DMS53 (cell line): ENCODE results near the gene GAA.
"Not testable (repeated sequence)": the region's sequence is repeated elsewhere in the genome, so short reads cannot be mapped to it uniquely, and the experiment has no call there.

Experiments
- DNase-seq: peaks from one replicate; lab custom pipeline; 2025; lab: John Stamatoyannopoulos, UW

Gene GAA

GRCh38 chr17:80083136-80083661, 18.2 kb upstream of the GAA start:
- no peak for DNase-seq

DNA sequence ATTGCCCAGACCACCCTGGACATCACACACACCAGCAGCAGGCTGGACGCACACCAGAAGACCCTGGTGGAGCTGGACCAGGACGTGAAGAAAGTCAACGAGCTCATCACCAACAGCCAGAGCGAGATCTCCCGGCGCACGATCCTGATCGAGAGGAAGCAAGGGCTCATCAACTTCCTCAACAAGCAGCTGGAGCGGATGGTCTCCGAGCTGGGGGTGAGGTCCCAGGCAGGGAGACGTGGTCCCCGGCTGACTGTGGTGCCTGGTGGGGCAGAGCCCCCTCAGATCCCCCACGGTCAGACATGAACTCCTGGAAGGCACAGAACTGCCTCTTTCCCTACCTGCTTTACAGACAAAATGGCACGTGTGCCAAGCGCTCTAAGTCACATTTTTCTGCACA, 16.6 kb upstream of the GAA start:
- no peak for DNase-seq

DNA sequence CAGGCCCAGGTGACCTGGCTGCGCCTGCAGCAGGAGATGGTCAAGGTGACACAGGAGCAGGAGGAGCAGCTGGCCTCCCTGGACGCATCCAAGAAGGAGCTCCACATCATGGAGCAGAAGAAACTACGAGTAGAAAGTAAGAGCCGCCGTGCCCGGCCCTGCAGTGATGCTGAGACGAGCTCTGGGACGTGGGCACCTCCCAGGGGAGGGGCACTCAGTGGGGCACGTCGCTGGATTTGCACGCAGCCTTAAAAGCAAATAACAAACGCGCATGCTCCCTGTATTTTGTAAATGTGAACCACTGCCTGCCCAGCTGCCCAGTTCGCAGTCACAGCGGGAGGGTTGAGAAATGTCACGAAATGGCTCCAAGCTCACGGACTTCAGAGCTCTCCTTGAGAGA, 15.3 kb upstream of the GAA start:
- DNase-seq, result peak; percentile 92

GRCh38 chr17:80086616-80087015, 14.8 kb upstream of the GAA start:
- DNase-seq, result no peak

DNA sequence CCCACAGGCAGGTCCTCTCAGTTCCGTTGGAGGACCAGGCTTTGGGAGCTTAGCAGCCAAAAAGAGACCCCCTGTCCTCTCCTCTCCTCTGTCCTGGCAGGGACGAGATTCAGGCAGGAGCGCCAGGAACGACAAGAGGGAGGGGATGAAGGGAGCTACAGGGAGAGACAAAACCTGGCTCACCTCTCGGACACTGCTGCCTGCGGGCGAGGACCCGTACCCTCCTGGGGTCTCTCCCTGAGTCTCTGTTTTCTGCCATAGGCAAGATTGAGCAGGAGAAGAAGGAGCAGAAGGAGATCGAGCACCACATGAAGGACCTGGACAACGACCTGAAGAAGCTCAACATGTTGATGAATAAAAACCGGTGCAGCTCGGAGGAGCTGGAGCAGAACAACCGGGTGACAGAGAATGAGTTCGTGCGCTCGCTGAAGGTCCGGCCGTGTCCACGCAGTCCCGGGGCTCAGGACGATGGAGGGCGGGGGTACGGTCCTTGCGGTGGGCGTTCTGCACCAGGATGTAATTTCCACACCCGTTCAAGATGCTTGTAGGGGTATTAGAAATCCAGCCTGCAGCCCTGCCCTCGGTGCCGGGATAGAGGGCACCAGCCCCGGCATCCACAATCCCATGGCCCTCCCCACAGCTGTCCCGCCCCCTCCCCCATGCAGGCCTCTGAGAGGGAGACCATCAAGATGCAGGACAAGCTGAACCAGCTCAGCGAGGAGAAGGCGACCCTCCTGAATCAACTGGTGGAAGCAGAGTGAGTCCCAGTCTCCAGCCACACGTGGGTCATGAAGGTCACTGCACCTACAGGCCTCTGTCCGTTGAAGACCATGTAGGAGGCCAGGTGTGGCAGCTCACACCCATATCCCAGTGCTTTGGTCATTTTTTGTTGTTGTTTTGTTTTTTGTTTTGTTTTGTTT, 13.8 kb upstream of the GAA start:
- no peak for DNase-seq

DNA sequence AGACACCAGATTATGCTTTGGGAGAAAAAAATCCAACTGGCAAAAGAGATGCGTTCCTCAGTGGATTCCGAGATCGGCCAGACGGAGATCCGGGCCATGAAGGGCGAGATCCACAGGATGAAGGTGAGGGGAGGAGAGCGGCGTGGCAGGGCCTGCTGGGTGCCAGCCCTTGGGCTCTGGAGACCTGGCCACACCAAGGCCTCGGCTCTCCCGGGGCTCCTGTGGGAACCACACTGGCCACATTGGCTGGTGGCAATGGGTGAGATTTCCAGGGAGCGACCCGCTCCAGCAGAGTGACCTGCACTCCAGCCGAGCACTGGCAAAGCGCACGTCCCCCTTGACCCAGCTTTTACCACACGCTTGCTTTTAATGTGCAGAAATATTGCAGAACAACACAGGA, 11.6 kb upstream of the GAA start:
- no peak for DNase-seq

DNA sequence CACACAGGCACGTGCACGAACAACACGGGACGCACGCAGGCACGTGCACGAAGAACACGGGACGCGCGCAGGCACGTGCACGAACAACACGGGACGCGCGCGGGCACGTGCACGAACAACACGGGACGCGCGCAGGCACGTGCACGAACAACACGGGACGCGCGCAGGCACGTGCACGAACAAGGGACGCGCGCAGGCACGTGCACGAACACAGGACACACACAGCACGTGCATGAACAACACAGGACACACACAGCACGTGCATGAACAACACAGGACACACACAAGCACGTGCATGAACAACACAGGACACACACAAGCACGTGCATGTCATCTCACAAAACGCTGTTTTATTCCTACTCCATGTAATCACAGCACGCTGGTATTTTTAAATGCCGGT, 11.2 kb upstream of the GAA start:
- not testable (repeated sequence) for DNase-seq

GRCh38 chr17:80091376-80091775, 10.0 kb upstream of the GAA start:
- no peak for DNase-seq

- DNase-seq, result no peak
These were observed 8.4 kb upstream of the GAA start for GRCh38 chr17:80092959-80093358.

DNA sequence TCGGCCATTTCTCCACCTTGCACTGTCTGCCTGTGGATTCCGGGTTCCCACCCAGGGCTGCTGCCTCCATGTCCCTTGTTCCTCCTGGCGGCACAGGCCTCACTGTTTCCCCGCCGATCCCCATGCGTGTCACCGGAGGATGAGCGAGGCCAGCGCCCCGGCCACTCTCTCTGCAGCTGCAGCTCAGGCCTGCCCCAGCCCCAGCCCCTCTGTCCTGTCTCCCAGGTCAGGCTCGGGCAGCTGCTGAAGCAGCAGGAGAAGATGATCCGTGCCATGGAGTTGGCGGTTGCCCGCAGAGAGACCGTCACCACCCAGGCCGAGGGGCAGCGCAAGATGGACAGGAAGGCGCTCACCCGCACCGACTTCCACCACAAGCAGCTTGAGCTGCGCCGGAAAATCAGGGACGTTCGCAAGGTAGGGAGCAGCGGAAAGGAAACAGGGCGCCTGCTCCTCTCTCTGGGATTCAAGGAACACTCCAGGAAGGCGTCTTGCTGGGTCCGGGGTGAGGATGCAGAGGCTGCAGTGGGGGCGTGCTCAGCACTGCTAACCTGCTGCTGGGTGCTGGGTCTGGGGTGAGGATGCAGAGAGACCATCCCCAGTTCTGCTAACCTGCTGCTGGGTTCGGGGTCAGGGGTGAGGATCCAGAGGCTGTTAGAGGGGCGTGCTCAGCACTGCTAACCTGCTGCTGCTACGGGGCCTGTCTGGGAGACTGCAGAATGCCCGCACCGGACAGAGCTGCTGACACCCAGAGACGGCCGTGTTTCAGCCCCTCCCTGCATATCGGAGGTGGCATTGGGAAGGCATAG, 6.1 kb upstream of the GAA start:
- no peak for DNase-seq

- no peak for DNase-seq
These were observed 5.4 kb upstream of the GAA start for GRCh38 chr17:80095844-80096475.

- DNase-seq, result no peak
These were observed 4.8 kb upstream of the GAA start for GRCh38 chr17:80096561-80097021.

DNA sequence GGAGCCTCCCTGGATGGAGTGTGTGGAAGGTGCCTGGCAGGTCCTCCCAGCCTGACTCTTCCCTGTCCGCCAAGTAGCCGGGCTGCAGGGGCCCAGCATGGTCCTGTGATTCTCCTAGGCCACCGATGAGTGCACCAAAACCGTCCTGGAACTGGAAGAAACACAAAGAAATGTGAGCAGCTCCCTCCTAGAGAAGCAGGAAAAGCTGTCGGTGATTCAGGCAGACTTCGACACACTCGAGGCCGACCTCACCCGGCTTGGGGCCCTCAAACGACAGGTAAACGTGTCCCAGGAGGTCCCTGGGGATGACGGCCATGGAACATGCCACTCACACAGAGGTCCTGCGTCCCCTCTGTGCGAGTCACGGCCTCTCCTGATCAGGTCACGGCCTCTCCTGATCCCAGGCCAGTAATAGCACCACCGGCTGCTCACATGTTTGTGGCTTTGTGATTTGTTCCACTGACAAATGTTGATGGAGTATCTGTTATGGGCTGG, 4.2 kb upstream of the GAA start:
- DNase-seq, result no peak

DNA sequence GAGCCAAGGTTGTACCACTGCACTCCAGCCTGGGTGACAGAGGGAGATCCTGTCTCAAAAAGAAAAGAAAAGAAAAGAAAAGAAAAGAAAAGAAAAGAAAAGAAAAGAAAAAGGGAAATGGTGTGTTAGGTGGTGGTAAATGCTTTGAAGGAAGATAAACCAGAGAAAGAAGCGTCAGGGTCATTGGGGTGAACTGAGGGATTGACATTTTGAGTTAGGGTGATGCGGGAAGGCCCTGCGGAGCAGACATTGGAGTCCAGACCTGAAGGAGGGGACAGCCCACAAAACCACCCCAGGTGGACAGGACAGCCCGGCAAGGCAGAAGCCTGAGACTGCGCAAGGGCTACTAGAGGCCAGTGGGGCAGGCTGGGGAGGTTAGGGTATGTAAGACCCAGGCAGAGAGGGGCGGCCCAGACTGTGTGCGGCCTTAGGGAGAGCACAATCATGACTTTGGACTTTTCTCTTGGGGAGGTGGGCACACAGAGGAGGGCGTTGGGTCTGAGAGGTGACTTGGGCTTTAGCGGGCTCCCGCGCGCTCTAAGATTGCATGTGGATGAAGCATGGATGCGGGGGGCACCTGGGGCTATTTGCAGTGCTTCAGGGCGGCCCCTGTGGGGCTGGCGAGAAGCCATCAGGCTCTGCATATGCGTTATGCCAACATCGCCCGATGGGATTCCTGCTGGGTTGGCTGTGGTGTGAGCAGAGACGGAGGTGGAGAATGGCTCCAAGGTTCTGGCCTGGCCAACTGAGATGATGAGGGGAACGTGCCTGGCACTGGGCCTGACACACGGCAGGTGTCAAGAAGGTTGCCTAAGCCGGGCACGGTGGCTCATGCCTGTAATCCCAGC, 3.3 kb upstream of the GAA start:
- DNase-seq, result no peak

DNA sequence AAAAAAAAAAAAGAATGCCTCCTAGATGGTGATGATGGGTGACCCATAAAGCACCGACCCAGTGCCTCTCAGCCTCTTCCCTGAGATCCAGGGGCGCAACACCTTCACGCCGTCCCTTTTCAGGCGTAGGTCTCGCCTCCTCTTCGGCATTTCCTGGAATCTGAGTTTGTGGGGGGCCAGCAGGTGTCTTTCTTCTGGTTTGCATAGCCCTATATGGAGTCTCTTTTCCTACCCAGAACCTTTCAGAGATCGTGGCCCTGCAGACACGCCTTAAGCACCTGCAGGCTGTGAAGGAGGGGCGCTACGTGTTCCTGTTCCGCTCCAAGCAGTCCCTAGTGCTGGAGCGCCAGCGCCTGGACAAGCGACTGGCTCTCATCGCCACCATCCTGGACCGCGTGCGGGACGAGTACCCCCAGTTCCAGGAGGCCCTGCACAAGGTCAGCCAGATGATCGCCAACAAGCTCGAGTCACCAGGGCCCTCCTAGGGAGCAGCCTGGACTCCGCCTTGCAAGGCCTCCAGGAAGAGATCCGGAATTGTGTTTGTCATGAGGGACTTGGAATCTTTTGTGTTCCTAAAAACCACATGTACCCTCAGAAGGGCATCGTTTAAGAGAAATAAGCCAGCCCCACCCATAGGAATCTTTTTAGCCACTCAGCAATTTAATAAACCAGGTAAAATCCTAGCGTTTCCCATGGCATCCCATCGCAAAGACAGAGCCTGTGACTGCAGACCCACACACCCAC, 1.9 kb upstream of the GAA start:
- no peak for DNase-seq

GRCh38 chr17:80100035-80100323, 1.4 kb upstream of the GAA start:
- DNase-seq, result no peak

GRCh38 chr17:80101946-80102663, 724 bp downstream of the GAA start:
- peak; percentile 76 for DNase-seq

DNA sequence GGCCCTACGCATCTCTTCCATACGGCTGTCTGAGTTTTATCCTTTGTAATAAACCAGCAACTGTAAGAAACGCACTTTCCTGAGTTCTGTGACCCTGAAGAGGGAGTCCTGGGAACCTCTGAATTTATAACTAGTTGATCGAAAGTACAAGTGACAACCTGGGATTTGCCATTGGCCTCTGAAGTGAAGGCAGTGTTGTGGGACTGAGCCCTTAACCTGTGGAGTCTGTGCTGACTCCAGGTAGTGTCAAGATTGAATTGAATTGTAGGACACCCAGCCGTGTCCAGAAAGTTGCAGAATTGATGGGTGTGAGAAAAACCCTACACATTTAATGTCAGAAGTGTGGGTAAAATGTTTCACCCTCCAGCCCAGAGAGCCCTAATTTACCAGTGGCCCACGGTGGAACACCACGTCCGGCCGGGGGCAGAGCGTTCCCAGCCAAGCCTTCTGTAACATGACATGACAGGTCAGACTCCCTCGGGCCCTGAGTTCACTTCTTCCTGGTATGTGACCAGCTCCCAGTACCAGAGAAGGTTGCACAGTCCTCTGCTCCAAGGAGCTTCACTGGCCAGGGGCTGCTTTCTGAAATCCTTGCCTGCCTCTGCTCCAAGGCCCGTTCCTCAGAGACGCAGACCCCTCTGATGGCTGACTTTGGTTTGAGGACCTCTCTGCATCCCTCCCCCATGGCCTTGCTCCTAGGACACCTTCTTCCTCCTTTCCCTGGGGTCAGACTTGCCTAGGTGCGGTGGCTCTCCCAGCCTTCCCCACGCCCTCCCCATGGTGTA, 1.5 kb downstream of the GAA start:
- no peak for DNase-seq

GRCh38 chr17:80103449-80104085, 2.2 kb downstream of the GAA start:
- no peak for DNase-seq
